Endodermal cell (in vitro differentiated cells): ENCODE results near the gene HOXD12. TPM values are rescaled to one million over a fixed set of nuclear protein-coding genes. Genes with fewer than 3 reads are reported as not detected.
A peak's percentile ranks its signal among the peaks of the same experiment; 100 is the strongest.

Source experiments
- DNase-seq: peaks from one replicate; pipeline ENCODE4 v3.0.0-alpha.2; 2017
- H3K27ac ChIP-seq: 2 replicates; pipeline ENCODE4 v1.5.1; 2013; ENCODE audit warnings: mild to moderate bottlenecking, low read depth, low read length, moderate library complexity
- H3K27me3 ChIP-seq: 2 replicates; pipeline ENCODE4 v1.6.1; 2013; ENCODE audit warnings: mild to moderate bottlenecking, low read length, moderate library complexity; ENCODE audit not compliant: insufficient read depth, control insufficient read depth, poor library complexity, severe bottlenecking
- H3K36me3 ChIP-seq: 2 replicates; pipeline ENCODE4 v1.7.0; 2013; ENCODE audit warnings: mild to moderate bottlenecking, low read length, moderate library complexity; ENCODE audit not compliant: control insufficient read depth, insufficient read depth
- H3K4me1 ChIP-seq: one replicate; pipeline ENCODE4 v1.7.0; 2013; ENCODE audit warnings: low read length; ENCODE audit not compliant: control insufficient read depth, insufficient read depth
- H3K4me3 ChIP-seq: 2 replicates; pipeline ENCODE4 v1.5.1; 2013; ENCODE audit warnings: mild to moderate bottlenecking, low read length, moderate library complexity
- H3K9ac ChIP-seq: 2 replicates; pipeline ENCODE4 v1.6.1; 2013; ENCODE audit warnings: mild to moderate bottlenecking, low read length, moderate library complexity; ENCODE audit not compliant: poor library complexity, severe bottlenecking; ENCODE audit errors: extremely low read depth
- H3K9me3 ChIP-seq: 2 replicates; pipeline ENCODE4 v1.6.1; 2013; ENCODE audit warnings: mild to moderate bottlenecking, low read length, moderate library complexity; ENCODE audit not compliant: control insufficient read depth
- H3K27ac Mint-ChIP-seq: 2 replicates; pipeline ENCODE4 v1.8.0; 2020; ENCODE audit warnings: mixed read lengths
- H3K27me3 Mint-ChIP-seq: 2 replicates; pipeline ENCODE4 v1.8.0; 2021; ENCODE audit warnings: mild to moderate bottlenecking, mixed read lengths; ENCODE audit not compliant: insufficient read depth
- H3K36me3 Mint-ChIP-seq: 2 replicates; pipeline ENCODE4 v1.8.0; 2020; ENCODE audit warnings: low read depth, mixed read lengths
- H3K4me1 Mint-ChIP-seq: 2 replicates; pipeline ENCODE4 v1.8.0; 2020; ENCODE audit warnings: mixed read lengths
- H3K4me3 Mint-ChIP-seq: 2 replicates; pipeline ENCODE4 v1.8.0; 2020; ENCODE audit warnings: mild to moderate bottlenecking, moderate library complexity, mixed read lengths
- H3K9me3 Mint-ChIP-seq: 2 replicates; pipeline ENCODE4 v1.8.0; 2020; ENCODE audit warnings: mild to moderate bottlenecking, mixed read lengths
- CTCF ChIP-seq: fragments of 200-600 bp; sonication (generic); conservative IDR thresholded peaks from 2 replicates; pipeline ENCODE4 v1.5.0; 2021; ENCODE audit warnings: antibody characterized with exemption, mild to moderate bottlenecking
- WGBS, 2 experiments: methylation state at CpG; one replicate each; pipeline versions ENCODE4 v1.1.5 to v1.1.7; 2013; ENCODE audit warnings: missing lambda C conversion rate in 2 of 2, mixed read lengths in 1 of 2; ENCODE audit not compliant: insufficient coverage in 1 of 2, insufficient read length in 1 of 2; 5-methylcytosine and 5-hydroxymethylcytosine counted together
- total RNA-seq, 2 donors: library from RNA; stranded (reverse); fragmentation: NEBNext Ultra II Directional in 1 of 2; extraction: Animal tissue kit (Norgen Biotek cat#: 25700) in 1 of 2; gene quantifications; 2 replicates in 1 of 2; 3 replicates in 1 of 2; pipeline ENCODE4 v1.2.1, GENCODE V29; 2021

Gene HOXD12
- total RNA-seq, 2 donors from 2014 or later: not detected

DNA sequence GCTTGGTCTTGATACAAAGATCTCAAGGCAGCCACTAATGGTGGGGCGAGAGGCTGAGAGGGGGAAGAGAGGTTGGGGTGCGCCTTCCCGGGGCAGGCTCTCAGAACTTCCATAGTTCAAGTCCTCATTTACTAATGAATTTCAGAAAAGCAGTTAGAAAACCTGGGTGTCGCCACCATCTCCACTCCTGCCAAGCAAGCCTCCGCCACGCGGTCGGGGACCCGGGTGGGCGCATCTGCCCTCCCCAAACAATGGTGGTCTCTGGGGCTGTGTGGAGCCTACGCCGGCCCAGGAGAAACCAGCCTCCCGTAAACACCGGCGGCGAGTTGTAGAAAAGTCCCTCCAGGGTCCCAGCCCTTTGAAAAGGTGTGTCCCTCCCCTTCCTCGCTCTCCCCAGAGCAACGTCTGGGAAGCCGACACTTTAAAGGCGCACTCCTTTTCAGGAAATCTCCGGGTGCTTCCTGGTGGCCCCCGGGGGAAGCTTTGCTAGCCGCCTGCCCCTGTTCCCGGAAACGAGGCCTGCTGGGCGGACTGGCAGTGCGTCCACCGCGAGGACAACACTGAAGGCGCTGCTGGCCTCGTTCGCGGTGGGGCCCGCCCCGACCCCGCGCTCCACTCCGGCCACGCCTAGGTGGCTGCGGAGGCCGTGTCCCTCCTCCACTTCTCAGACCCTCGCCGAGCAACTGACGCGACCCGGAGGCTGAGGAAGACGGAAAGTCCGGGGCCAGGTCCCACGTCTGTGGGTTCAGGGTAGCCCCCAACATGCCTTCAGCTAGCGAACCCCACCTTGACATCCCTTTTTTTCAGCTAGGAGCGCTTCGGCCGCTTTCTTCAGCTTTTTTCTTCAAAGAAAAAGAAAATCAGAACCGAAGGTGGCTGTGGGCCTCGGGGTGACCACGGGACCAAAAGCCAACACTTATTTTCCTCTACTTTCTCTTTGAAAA lies 32.7 kb upstream of the HOXD12 start:
- H3K9ac ChIP-seq: no peak overlapping the region
- peaks cover 5% of the 10 kb centered on the region for H3K4me1 ChIP-seq
- WGBS, 2 experiments: 92 to 94% methylated on average over 21 to 56 of the region's 56 CpGs
- no peak for TF ChIP-seq CTCF
- peaks cover 93% of the 10 kb centered on the region for H3K27me3 Mint-ChIP-seq
- DNase-seq: peak; percentile 66
- H3K4me3 Mint-ChIP-seq: peak overlapping the region; percentile 24
- no peak overlapping the region for H3K4me3 ChIP-seq
- peaks cover 15% of the 10 kb centered on the region for H3K4me1 Mint-ChIP-seq
- no peak overlapping the region for H3K27ac Mint-ChIP-seq
- no peaks in the 10 kb centered on the region for H3K36me3 Mint-ChIP-seq
- no peaks in the 10 kb centered on the region for H3K36me3 ChIP-seq
- peaks cover 4% of the 10 kb centered on the region for H3K9me3 ChIP-seq
- peaks cover 65% of the 10 kb centered on the region for H3K27me3 ChIP-seq
- H3K27ac ChIP-seq: no peak overlapping the region
- H3K9me3 Mint-ChIP-seq: peaks cover 2% of the 10 kb centered on the region

DNA sequence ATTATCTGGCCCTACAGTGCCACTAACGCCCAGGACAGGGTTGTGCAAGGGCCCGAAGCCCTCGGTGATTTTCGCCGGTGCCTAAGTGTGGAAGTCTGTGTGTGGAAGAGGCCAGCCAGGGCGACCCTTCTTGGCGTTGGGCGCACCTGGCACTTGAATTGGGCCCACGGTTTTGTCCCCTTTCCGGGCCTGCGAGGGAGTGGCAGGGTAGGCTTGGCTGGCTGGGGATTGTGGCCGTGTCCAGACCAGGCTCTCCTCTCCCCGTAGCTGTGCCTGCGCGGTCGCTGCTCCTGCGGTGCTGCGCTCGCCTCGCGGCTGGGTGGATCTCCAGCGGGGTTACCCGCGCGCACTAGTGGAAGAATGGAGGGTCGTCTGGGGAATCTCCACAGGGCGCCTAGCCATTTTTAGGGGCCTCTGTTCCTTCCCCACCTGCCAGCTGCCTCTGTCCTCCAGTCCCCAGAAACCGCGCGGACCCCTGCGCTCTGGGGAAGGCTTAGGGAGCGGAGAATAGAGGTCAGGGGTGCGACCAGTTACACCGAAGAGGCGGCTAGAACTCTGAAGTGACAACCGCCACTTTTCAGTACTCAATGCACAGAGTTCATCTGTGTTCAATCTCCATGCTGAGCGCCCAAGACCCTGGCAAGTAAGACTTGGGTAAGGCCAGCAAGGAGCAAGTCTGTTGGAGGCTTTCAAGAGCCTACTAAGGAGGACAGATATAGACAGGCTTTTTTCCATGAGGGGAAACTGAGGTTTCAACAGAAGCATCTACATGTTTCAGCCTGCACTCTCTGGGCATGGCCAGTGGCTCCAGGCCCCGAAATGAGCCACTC lies 31.8 kb upstream of the HOXD12 start:
- H3K4me1 Mint-ChIP-seq: peaks cover 6% of the 10 kb centered on the region
- H3K9me3 Mint-ChIP-seq: peaks cover 3% of the 10 kb centered on the region
- H3K4me3 ChIP-seq: no peak overlapping the region
- no peak overlapping the region for H3K27ac Mint-ChIP-seq
- no peak overlapping the region for H3K9ac ChIP-seq
- H3K27me3 Mint-ChIP-seq: peaks cover 93% of the 10 kb centered on the region
- 84 to 94% methylated on average over 12 to 38 of the region's 38 CpGs for WGBS, 2 experiments
- peaks cover 5% of the 10 kb centered on the region for H3K4me1 ChIP-seq
- H3K4me3 Mint-ChIP-seq: peak overlapping the region; percentile 24
- H3K27ac ChIP-seq: no peak overlapping the region
- no peaks in the 10 kb centered on the region for H3K36me3 ChIP-seq
- peaks cover 74% of the 10 kb centered on the region for H3K27me3 ChIP-seq
- H3K9me3 ChIP-seq: peaks cover 4% of the 10 kb centered on the region
- H3K36me3 Mint-ChIP-seq: no peaks in the 10 kb centered on the region
- DNase-seq: peak; percentile 61
- no peak for TF ChIP-seq CTCF

DNA sequence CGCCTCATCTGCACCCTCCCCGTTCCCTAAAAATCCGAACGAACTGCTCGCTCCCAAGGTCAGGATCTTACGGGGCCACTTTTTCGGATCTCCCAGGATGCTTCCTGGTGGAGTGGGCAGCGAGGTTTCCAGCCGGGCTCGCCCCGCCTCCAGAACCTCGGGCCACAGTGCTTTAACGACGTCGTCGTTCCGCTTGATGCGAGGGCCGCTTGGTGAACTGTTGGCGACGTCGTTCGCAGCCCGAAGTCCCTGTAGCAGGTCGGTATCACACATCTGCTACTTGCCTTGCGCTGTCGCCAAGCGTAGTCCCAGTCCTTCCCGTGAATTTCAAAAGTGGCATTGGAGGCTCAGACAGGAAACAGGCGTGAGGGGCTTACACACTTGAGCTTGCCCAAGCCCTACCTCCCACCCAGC lies 31.2 kb upstream of the HOXD12 start:
- Mint-ChIP-seq H3K36me3 (no peaks in the 10 kb centered on the region), H3K4me1 (peaks cover 9% of the 10 kb centered on the region), H3K27me3 (peaks cover 98% of the 10 kb centered on the region), H3K9me3 (peaks cover 4% of the 10 kb centered on the region), H3K4me3 (peak overlapping the region; percentile 24), H3K27ac (no peak overlapping the region)
- Histone ChIP-seq H3K9me3 (peaks cover 4% of the 10 kb centered on the region), H3K4me3 (no peak overlapping the region), H3K9ac (no peak overlapping the region), H3K27ac (no peak overlapping the region), H3K4me1 (peaks cover 5% of the 10 kb centered on the region), H3K27me3 (peaks cover 80% of the 10 kb centered on the region), H3K36me3 (no peaks in the 10 kb centered on the region)
- peak; percentile 64 for DNase-seq
- TF ChIP-seq CTCF: no peak
- WGBS, 2 experiments: 88 to 94% methylated on average over 29 to 30 of the region's 30 CpGs
